Metanephros (tissue), 1 donor: Measurements from ENCODE around the gene ALPK1. TPM values are rescaled to one million over a fixed set of nuclear protein-coding genes. Genes with fewer than 3 reads are reported as not detected.

ENCODE experiments used
- total RNA-seq: library from RNA; depleted of rRNA; stranded (reverse); fragments of >200 nt; gene quantifications from one replicate; pipeline ENCODE4 v1.2.3, GENCODE V29; 2014

ALPK1 gene
- 22.8 TPM for total RNA-seq

GRCh38 chr4:112296949-112297880, at the start of gene ALPK1:
Gene ALPK1, plus strand, starts transcription at chr4:112297369.

Other genes starting within 250 kb of the ALPK1 start
- gene FAM241A, start 151.9 kb upstream of the ALPK1 start, total RNA-seq, result 1.3 TPM
- gene AP1AR, start 65.6 kb upstream of the ALPK1 start, total RNA-seq, result 19.4 TPM
- gene TIFA, start 11.5 kb upstream of the ALPK1 start, total RNA-seq, result 9.4 TPM
- not detected for gene NEUROG2, start 218.8 kb downstream of the ALPK1 start, total RNA-seq